Osteoblast (primary cell): ENCODE results near the gene SLC9B1. TPM values are rescaled to one million over a fixed set of nuclear protein-coding genes. Genes with fewer than 3 reads are reported as not detected.
A peak's percentile ranks its signal among the peaks of the same experiment; 100 is the strongest.

Experiments
- DNase-seq: peaks from one replicate; pipeline ENCODE4 v3.0.0; 2011; ENCODE audit warnings: low spot score, mixed read lengths; ENCODE audit not compliant: insufficient read length; ENCODE audit errors: missing footprints
- H2AFZ ChIP-seq: 2 replicates; pipeline ENCODE4 v1.6.0; 2011; ENCODE audit warnings: mild to moderate bottlenecking, low read length
- H3K27ac ChIP-seq: 2 replicates; pipeline ENCODE4 v1.5.1; 2011; ENCODE audit warnings: mild to moderate bottlenecking, low read depth, low read length, moderate library complexity
- H3K27me3 ChIP-seq: 2 replicates; pipeline ENCODE4 v1.6.0; 2012; ENCODE audit warnings: mild to moderate bottlenecking, control low read depth, inconsistent platforms, low read length, moderate library complexity; ENCODE audit not compliant: insufficient read depth
- H3K36me3 ChIP-seq: 2 replicates; pipeline ENCODE4 v1.5.1; 2011; ENCODE audit warnings: mild to moderate bottlenecking, low read length, control low read depth, moderate library complexity; ENCODE audit not compliant: insufficient read depth
- H3K4me1 ChIP-seq: 2 replicates; pipeline ENCODE4 v1.5.1; 2011; ENCODE audit warnings: mild to moderate bottlenecking, low read length, control low read depth, moderate library complexity; ENCODE audit not compliant: insufficient read depth
- H3K4me2 ChIP-seq: 2 replicates; pipeline ENCODE4 v1.6.0; 2011; ENCODE audit warnings: mild to moderate bottlenecking, low read length; ENCODE audit not compliant: insufficient read depth
- H3K4me3 ChIP-seq: fragments of 200-600 bp; sonication (generic); 3 replicates; pipeline ENCODE4 v1.5.1; 2012; ENCODE audit warnings: mild to moderate bottlenecking, low read length, inconsistent platforms; ENCODE audit not compliant: insufficient read depth
- H3K79me2 ChIP-seq: 2 replicates; pipeline ENCODE4 v1.6.0; 2012; ENCODE audit warnings: mild to moderate bottlenecking, low read length, control low read depth, inconsistent platforms; ENCODE audit not compliant: insufficient read depth
- H3K9me3 ChIP-seq: 2 replicates; pipeline ENCODE4 v1.5.1; 2011; ENCODE audit warnings: low read depth, low read length, control low read depth
- H4K20me1 ChIP-seq: 2 replicates; pipeline ENCODE4 v1.6.0; 2012; ENCODE audit warnings: mild to moderate bottlenecking, low read length, control low read depth; ENCODE audit not compliant: insufficient read depth
- total RNA-seq: library from RNA; depleted of rRNA; stranded (reverse); fragments of >200 nt; gene quantifications from 2 replicates; pipeline ENCODE4 v1.2.3, GENCODE V29; 2012
- TF ChIP-seq, protein P1 (sequence below): IDR thresholded peaks from 2 replicates; pipeline ENCODE4 v1.5.1; 2011; ENCODE audit warnings: mild to moderate bottlenecking, low read depth, low read length, moderate library complexity; ENCODE audit errors: extremely low read depth

Gene SLC9B1
- total RNA-seq, 1 donor = 0.72 TPM

DNA sequence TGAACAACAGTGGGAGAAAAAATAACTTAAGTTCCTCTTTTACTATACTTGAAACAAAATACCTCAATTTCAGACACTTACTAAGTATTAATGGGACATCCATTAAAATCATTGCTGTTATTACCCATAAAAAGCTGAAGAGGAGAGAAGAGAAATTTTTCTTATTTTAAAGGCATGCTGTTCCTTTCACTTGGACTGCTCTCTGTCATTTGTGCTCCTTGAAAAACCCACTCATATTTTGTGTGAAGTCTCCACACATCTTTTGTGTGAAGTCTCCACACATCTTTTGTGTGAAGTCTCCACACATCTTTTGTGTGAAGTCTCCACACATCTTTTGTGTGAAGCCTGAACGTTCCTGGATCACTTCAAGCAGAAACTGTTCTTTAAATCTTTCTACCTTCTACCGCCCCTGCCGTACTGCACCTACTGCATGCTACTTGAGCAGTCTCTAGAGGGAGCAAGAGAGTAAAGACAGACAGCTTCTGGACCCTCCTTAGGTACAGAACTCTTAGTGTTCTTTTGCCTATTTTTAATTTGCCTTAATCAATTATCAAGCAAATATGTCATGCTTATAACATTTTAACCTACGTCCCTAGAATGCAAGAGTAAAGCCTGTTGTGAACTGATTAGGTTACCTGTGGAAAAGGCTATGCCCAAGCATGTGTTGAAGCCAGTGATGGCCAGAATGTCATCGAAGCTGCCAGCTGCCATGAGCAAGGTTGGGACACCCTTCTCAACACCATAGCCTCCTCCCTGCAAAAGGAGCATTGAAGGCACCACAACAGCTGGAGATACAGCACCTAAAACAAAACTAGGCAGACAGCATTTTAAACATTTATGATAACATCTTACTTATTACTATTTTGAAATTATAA lies 27.1 kb upstream of the SLC9B1 start:
- Histone ChIP-seq H3K4me2 (no peak overlapping the region), H3K4me3 (no peak overlapping the region), H3K27me3 (no peaks in the 10 kb centered on the region), H3K4me1 (peaks cover 4% of the 10 kb centered on the region), H3K27ac (no peak overlapping the region), H2AFZ (peak overlapping the region; percentile 6), H3K79me2 (no peaks in the 10 kb centered on the region), H3K36me3 (no peaks in the 10 kb centered on the region), H3K9me3 (no peaks in the 10 kb centered on the region), H4K20me1 (no peaks in the 10 kb centered on the region)
- DNase-seq = no peak
- TF ChIP-seq, protein P1, sequence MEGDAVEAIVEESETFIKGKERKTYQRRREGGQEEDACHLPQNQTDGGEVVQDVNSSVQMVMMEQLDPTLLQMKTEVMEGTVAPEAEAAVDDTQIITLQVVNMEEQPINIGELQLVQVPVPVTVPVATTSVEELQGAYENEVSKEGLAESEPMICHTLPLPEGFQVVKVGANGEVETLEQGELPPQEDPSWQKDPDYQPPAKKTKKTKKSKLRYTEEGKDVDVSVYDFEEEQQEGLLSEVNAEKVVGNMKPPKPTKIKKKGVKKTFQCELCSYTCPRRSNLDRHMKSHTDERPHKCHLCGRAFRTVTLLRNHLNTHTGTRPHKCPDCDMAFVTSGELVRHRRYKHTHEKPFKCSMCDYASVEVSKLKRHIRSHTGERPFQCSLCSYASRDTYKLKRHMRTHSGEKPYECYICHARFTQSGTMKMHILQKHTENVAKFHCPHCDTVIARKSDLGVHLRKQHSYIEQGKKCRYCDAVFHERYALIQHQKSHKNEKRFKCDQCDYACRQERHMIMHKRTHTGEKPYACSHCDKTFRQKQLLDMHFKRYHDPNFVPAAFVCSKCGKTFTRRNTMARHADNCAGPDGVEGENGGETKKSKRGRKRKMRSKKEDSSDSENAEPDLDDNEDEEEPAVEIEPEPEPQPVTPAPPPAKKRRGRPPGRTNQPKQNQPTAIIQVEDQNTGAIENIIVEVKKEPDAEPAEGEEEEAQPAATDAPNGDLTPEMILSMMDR = peak; percentile 77

DNA sequence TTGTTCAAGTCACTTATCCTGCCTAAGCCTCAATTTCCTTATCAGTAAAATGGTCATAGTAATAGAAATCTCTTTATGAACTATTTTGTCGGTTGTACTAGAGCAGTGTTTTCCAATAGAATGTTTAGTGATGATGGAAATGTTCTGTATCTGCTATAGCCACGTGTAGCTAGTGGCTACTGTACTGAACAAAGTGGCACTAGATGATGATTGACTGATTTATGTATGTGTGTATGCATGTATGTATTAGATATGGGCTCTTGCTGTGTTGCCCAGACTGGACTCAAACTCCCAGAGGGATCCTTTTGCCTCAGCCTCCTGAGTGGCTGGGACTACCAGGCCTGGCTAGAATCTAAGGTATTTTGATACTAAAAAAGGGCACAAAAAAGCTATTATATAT lies 24.7 kb upstream of the SLC9B1 start:
- no peaks in the 10 kb centered on the region for H4K20me1 ChIP-seq
- H3K4me2 ChIP-seq = no peak overlapping the region
- no peaks in the 10 kb centered on the region for H3K36me3 ChIP-seq
- TF ChIP-seq, protein P1 = no peak
- H3K27me3 ChIP-seq = no peaks in the 10 kb centered on the region
- no peak for DNase-seq
- no peaks in the 10 kb centered on the region for H3K9me3 ChIP-seq
- no peak overlapping the region for H3K27ac ChIP-seq
- no peak overlapping the region for H2AFZ ChIP-seq
- H3K79me2 ChIP-seq = no peaks in the 10 kb centered on the region
- no peak overlapping the region for H3K4me3 ChIP-seq
- H3K4me1 ChIP-seq = no peaks in the 10 kb centered on the region

DNA sequence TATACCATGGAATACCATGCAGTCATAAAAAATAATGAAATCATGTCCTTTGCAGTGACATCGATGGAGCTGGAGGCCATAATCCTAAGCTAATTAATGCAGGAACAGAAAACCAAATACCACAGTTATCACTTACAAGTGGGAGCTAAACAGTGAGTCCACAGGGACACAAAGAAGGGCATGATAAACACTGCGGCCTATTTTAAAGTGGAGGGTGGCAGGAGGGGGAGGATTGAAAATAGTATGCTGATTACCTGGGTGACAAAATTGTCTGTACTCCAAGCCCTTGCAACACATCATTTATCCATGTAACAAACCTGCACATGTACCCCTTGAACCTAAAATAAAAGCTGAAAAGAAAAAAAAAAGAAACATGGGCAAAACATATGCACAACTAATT lies 16.7 kb upstream of the SLC9B1 start:
- TF ChIP-seq, protein P1 = no peak
- no peaks in the 10 kb centered on the region for H4K20me1 ChIP-seq
- H3K9me3 ChIP-seq = no peaks in the 10 kb centered on the region
- H2AFZ ChIP-seq = no peak overlapping the region
- no peaks in the 10 kb centered on the region for H3K27me3 ChIP-seq
- H3K36me3 ChIP-seq = no peaks in the 10 kb centered on the region
- H3K4me1 ChIP-seq = no peaks in the 10 kb centered on the region
- H3K79me2 ChIP-seq = no peaks in the 10 kb centered on the region
- H3K4me2 ChIP-seq = no peak overlapping the region
- no peak overlapping the region for H3K27ac ChIP-seq
- no peak for DNase-seq
- H3K4me3 ChIP-seq = no peak overlapping the region

DNA sequence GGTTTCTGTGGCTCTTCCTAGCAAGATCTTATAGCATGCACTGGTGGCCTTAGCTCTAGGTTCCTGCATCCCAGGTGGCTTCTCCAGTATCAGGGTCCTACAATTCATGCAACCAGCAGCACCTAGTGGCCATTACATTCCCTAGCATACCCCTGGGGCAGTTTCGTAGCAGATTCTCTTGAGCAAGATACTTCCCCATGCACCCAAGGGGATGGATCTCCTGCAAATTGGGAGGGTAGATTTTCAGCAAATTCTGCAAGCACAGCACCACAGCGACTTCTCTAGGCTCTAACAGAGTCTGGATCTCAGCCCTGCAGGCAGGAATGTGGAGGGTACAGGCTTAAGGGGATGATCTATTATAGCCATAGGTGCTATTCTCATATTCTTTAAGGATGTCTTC lies 13.1 kb upstream of the SLC9B1 start:
- Histone ChIP-seq H3K4me3 (no peak overlapping the region), H3K27ac (no peak overlapping the region), H3K4me2 (no peak overlapping the region), H3K79me2 (no peaks in the 10 kb centered on the region), H2AFZ (no peak overlapping the region), H3K27me3 (no peaks in the 10 kb centered on the region), H3K36me3 (no peaks in the 10 kb centered on the region), H3K9me3 (no peaks in the 10 kb centered on the region), H4K20me1 (no peaks in the 10 kb centered on the region), H3K4me1 (no peaks in the 10 kb centered on the region)
- TF ChIP-seq, protein P1 = peak; percentile 50
- no peak for DNase-seq
